ENCODE data around the gene C4A. TPM values are rescaled to one million over a fixed set of nuclear protein-coding genes. Genes with fewer than 3 reads are reported as not detected.
"Not testable (repeated sequence)": the region's sequence is repeated elsewhere in the genome, so short reads cannot be mapped to it uniquely, and the experiment has no call there.

Gene C4A
- total and polyA plus RNA-seq, 2 of the 8 experiments (the other 6 are each of a cell fraction or from before 2014, with no cell fraction given) = 0.62 to 2.4 TPM

DNA sequence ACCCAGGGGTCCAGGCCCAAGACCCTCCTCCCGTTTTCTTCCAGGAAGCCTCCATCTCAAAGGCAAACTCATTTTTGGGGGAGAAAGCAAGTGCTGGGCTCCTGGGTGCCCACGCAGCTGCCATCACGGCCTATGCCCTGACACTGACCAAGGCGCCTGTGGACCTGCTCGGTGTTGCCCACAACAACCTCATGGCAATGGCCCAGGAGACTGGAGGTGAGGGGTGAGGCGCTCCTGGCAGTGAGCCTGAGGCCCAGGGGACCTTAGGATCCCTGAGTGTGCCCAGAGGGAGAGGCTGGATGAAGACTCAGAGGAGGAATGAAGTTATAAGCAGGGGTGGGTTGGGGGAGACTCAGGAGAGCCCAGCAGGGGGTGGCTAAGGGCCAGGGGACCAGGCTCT is 14.5 kb downstream of the C4A start:
- H4K8ac ChIP-seq (ENCODE audit: extremely low read depth, insufficient read depth, low read length); H3K14ac ChIP-seq (ENCODE audit: insufficient read length); DNase-seq (ENCODE audit: low read depth in 1 of 2, low spot score in 2 of 2); H3K23ac ChIP-seq (ENCODE audit: insufficient read length); H2AK5ac ChIP-seq (ENCODE audit: low read depth, low read length); H2BK5ac ChIP-seq (ENCODE audit: low read depth, low read length); H3K4me3 ChIP-seq (ENCODE audit: extremely low read depth in 1 of 4, insufficient read depth in 2 of 4, low read depth in 3 of 4, low read length in 4 of 4); H4K91ac ChIP-seq (replicated peaks; ENCODE audit: insufficient read length, low read length); H3K4me2 ChIP-seq (ENCODE audit: insufficient read depth in 1 of 2, low read depth in 2 of 2, low read length in 2 of 2); H3K18ac ChIP-seq (ENCODE audit: extremely low read depth, low read length); H3K27me3 ChIP-seq (replicated peaks in 1 of 4; ENCODE audit: control insufficient read depth in 3 of 4, extremely low read depth in 1 of 4, insufficient read depth in 3 of 4, low read length in 3 of 4); H3K4me1 ChIP-seq (replicated peaks in 1 of 4; ENCODE audit: control insufficient read depth in 3 of 4, insufficient read depth in 4 of 4, low read length in 3 of 4); H3K36me3 ChIP-seq (ENCODE audit: control insufficient read depth in 2 of 4, insufficient read depth in 4 of 4, low read length in 3 of 4); H3K4ac ChIP-seq (replicated peaks; ENCODE audit: insufficient read length, low read depth, low read length); H3K79me2 ChIP-seq (ENCODE audit: control insufficient read depth in 1 of 2, insufficient read depth in 2 of 2, low read length in 2 of 2); FAIRE-seq; H2AFZ ChIP-seq (ENCODE audit: low read length); H3K27ac ChIP-seq (ENCODE audit: low read depth, low read length); H3K9ac ChIP-seq (replicated peaks in 1 of 4; ENCODE audit: extremely low read depth in 1 of 4, low read depth in 3 of 4, low read length in 3 of 4); H3K23me2 ChIP-seq (ENCODE audit: low read depth, low read length); POLR2A ChIA-PET (ENCODE audit: partially characterized antibody); H3K9me3 ChIP-seq (ENCODE audit: insufficient read depth in 2 of 2, low read depth in 1 of 2, low read length in 1 of 2); H3K56ac ChIP-seq (replicated peaks; ENCODE audit: insufficient read length, low read depth, low read length); H2BK15ac ChIP-seq (ENCODE audit: low read length); CTCF ChIA-PET (ENCODE audit: partially characterized antibody); H3K79me1 ChIP-seq (ENCODE audit: low read depth, low read length); H2BK12ac ChIP-seq (ENCODE audit: low read depth, low read length); H2BK20ac ChIP-seq (ENCODE audit: low read length); H4K20me1 ChIP-seq (replicated peaks in 1 of 2; ENCODE audit: control insufficient read depth in 1 of 2, insufficient read depth in 2 of 2, low read length in 2 of 2); H2BK120ac ChIP-seq (replicated peaks; ENCODE audit: low read depth, low read length); H4K5ac ChIP-seq (ENCODE audit: insufficient read length, low read depth, low read length): not testable (repeated sequence)
- WGBS, 2 experiments (ENCODE audit: extremely low coverage in 1 of 2, insufficient coverage in 1 of 2, insufficient read length in 1 of 2, insufficient replicate concordance in 2 of 2, low coverage in 1 of 2, low lambda C conversion rate in 2 of 2, missing lambda C conversion rate in 1 of 2) = 89% methylated on average over 3 of the region's 6 CpGs; no CpG with 5 or more reads in 1 of the 2 experiments

DNA sequence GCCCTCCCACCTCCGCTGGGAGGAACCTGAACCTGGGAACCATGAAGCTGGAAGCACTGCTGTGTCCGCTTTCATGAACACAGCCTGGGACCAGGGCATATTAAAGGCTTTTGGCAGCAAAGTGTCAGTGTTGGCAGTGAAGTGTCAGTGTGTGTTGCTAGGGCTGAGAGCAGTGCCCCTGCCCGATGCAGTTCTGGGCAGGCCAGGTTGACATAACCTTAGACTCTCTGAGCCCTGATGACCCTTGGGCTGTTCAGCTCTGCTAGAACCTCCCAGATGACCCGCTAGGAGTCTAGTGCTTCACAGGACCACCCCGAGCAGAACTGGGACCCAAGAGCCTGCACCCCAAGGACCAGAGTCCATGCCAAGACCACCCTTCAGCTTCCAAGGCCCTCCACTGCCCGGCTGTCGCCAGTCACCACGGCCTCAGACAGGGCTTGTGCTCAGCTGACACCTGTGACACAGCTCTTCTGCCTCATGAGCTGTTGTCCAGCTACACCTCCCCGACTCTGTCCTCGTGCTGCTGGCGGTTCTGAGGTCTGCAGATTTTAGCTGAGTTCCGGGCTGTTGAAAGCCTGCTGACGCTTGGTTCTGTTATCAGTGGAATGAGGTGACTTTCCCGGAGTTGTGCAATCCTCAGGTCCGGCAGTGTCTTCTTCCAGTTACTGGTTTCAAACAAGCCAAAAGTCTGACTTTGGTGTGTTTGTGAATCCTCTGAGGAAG is 20.9 kb downstream of the C4A start:
- H3K9me3 ChIP-seq (ENCODE audit: insufficient read depth in 2 of 2, low read depth in 1 of 2, low read length in 1 of 2); DNase-seq (ENCODE audit: low read depth in 1 of 2, low spot score in 2 of 2); H2BK120ac ChIP-seq (replicated peaks; ENCODE audit: low read depth, low read length); H2BK15ac ChIP-seq (ENCODE audit: low read length); H3K27ac ChIP-seq (ENCODE audit: low read depth, low read length); H4K5ac ChIP-seq (ENCODE audit: insufficient read length, low read depth, low read length); H3K36me3 ChIP-seq (ENCODE audit: control insufficient read depth in 2 of 4, insufficient read depth in 4 of 4, low read length in 3 of 4); H3K18ac ChIP-seq (ENCODE audit: extremely low read depth, low read length); H2BK20ac ChIP-seq (ENCODE audit: low read length); H2BK12ac ChIP-seq (ENCODE audit: low read depth, low read length); CTCF ChIA-PET (ENCODE audit: partially characterized antibody); H3K56ac ChIP-seq (replicated peaks; ENCODE audit: insufficient read length, low read depth, low read length); H3K23ac ChIP-seq (ENCODE audit: insufficient read length); H3K79me1 ChIP-seq (ENCODE audit: low read depth, low read length); POLR2A ChIA-PET (ENCODE audit: partially characterized antibody); FAIRE-seq; H3K4me2 ChIP-seq (ENCODE audit: insufficient read depth in 1 of 2, low read depth in 2 of 2, low read length in 2 of 2); H2AFZ ChIP-seq (ENCODE audit: low read length); H3K27me3 ChIP-seq (replicated peaks in 1 of 4; ENCODE audit: control insufficient read depth in 3 of 4, extremely low read depth in 1 of 4, insufficient read depth in 3 of 4, low read length in 3 of 4); H3K4me1 ChIP-seq (replicated peaks in 1 of 4; ENCODE audit: control insufficient read depth in 3 of 4, insufficient read depth in 4 of 4, low read length in 3 of 4); H4K20me1 ChIP-seq (replicated peaks in 1 of 2; ENCODE audit: control insufficient read depth in 1 of 2, insufficient read depth in 2 of 2, low read length in 2 of 2); H3K4ac ChIP-seq (replicated peaks; ENCODE audit: insufficient read length, low read depth, low read length); H3K4me3 ChIP-seq (ENCODE audit: extremely low read depth in 1 of 4, insufficient read depth in 2 of 4, low read depth in 3 of 4, low read length in 4 of 4); H3K23me2 ChIP-seq (ENCODE audit: low read depth, low read length); H4K8ac ChIP-seq (ENCODE audit: extremely low read depth, insufficient read depth, low read length); H3K9ac ChIP-seq (replicated peaks in 1 of 4; ENCODE audit: extremely low read depth in 1 of 4, low read depth in 3 of 4, low read length in 3 of 4); H3K14ac ChIP-seq (ENCODE audit: insufficient read length); H4K91ac ChIP-seq (replicated peaks; ENCODE audit: insufficient read length, low read length); H2BK5ac ChIP-seq (ENCODE audit: low read depth, low read length); H3K79me2 ChIP-seq (ENCODE audit: control insufficient read depth in 1 of 2, insufficient read depth in 2 of 2, low read length in 2 of 2); H2AK5ac ChIP-seq (ENCODE audit: low read depth, low read length): not testable (repeated sequence)
- no CpG with 5 or more reads among the region's 15 CpGs for WGBS, 2 experiments (ENCODE audit: extremely low coverage in 1 of 2, insufficient coverage in 1 of 2, insufficient read length in 1 of 2, insufficient replicate concordance in 2 of 2, low coverage in 1 of 2, low lambda C conversion rate in 2 of 2, missing lambda C conversion rate in 1 of 2)

All from H1 (cell line).